Cardiac fibroblast (primary cell): ENCODE results near the gene KRTAP5-3.

Experiments used
- DNase-seq, 2 donors: peaks; one replicate each; pipeline versions ENCODE4 v3.0.0 to v3.0.0-alpha.2; 2010; ENCODE audit warnings: low read depth in 2 of 2
- H3K4me3 ChIP-seq, 2 donors: replicated peaks in 1 of 2; 1 replicate in 1 of 2; 2 replicates in 1 of 2; pipeline ENCODE4 v1.5.1; 2011; ENCODE audit warnings: low read depth in 2 of 2, low read length in 2 of 2, mild to moderate bottlenecking in 2 of 2, moderate library complexity in 1 of 2
- CTCF ChIP-seq: IDR thresholded peaks from one replicate; pipeline ENCODE4 v1.5.1; 2011; ENCODE audit warnings: low read depth, mild to moderate bottlenecking, low read length, inconsistent platforms

The KRTAP5-3 gene

GRCh38 chr11:1637628-1638027 is 29.4 kb upstream of the KRTAP5-3 start:
- H3K4me3 ChIP-seq = no peak overlapping the region
- no peak for TF ChIP-seq CTCF
- no peak for DNase-seq

- TF ChIP-seq CTCF = no peak
- no peak overlapping the region for H3K4me3 ChIP-seq
- no peak for DNase-seq
Measured at GRCh38 chr11:1636291-1636950, 28.2 kb upstream of the KRTAP5-3 start.

GRCh38 chr11:1633864-1634263 is 25.6 kb upstream of the KRTAP5-3 start:
- H3K4me3 ChIP-seq = no peak overlapping the region
- DNase-seq = no peak
- no peak for TF ChIP-seq CTCF

- no peak overlapping the region for H3K4me3 ChIP-seq
- no peak for TF ChIP-seq CTCF
- DNase-seq = no peak
Measured at GRCh38 chr11:1632053-1632714, 23.9 kb upstream of the KRTAP5-3 start.

- no peak overlapping the region for H3K4me3 ChIP-seq
- TF ChIP-seq CTCF = no peak
- DNase-seq = no peak
Measured at GRCh38 chr11:1631066-1631568, 22.9 kb upstream of the KRTAP5-3 start.

GRCh38 chr11:1630271-1630670 is 22.0 kb upstream of the KRTAP5-3 start:
- H3K4me3 ChIP-seq = no peak overlapping the region
- DNase-seq = no peak
- no peak for TF ChIP-seq CTCF
